GM23248 (cell line): Measurements from ENCODE around the gene PHLDB3. TPM values are rescaled to one million over a fixed set of nuclear protein-coding genes. Genes with fewer than 3 reads are reported as not detected.
A peak's percentile ranks its signal among the peaks of the same experiment; 100 is the strongest.

Experiments used
- DNase-seq: peaks from one replicate; pipeline ENCODE4 v3.0.0-alpha.2; 2015
- H2AFZ ChIP-seq: fragments of 200-600 bp; sonication (generic); 2 replicates; pipeline ENCODE4 v1.6.1; 2016; ENCODE audit warnings: antibody characterized with exemption
- H3F3A ChIP-seq: fragments of 200-600 bp; sonication (generic); 2 replicates; pipeline ENCODE4 v1.6.1; 2016; ENCODE audit warnings: mild to moderate bottlenecking, antibody characterized with exemption, mixed run types; ENCODE audit not compliant: insufficient read depth
- H3K27ac ChIP-seq: fragments of 200-600 bp; sonication (generic); 2 replicates; pipeline ENCODE4 v1.5.1; 2016; ENCODE audit warnings: mild to moderate bottlenecking
- H3K27me3 ChIP-seq: fragments of 200-600 bp; sonication (generic); replicated peaks from 2 replicates; pipeline ENCODE4 v1.6.1; 2016; ENCODE audit warnings: mild to moderate bottlenecking; ENCODE audit not compliant: insufficient read depth
- H3K36me3 ChIP-seq: fragments of 200-600 bp; sonication (generic); 2 replicates; pipeline ENCODE4 v1.6.1; 2016; ENCODE audit warnings: low read depth, mild to moderate bottlenecking
- H3K4me1 ChIP-seq: fragments of 200-600 bp; sonication (generic); 2 replicates; pipeline ENCODE4 v1.6.1; 2016; ENCODE audit warnings: mild to moderate bottlenecking; ENCODE audit not compliant: insufficient read depth
- H3K4me2 ChIP-seq: fragments of 200-600 bp; sonication (generic); one replicate; pipeline ENCODE4 v1.6.1; 2016; ENCODE audit warnings: mild to moderate bottlenecking; ENCODE audit not compliant: unreplicated experiment
- H3K4me3 ChIP-seq: fragments of 200-600 bp; sonication (generic); 2 replicates; pipeline ENCODE4 v1.5.1; 2016; ENCODE audit warnings: mild to moderate bottlenecking
- H3K79me2 ChIP-seq: fragments of 200-600 bp; sonication (generic); 2 replicates; pipeline ENCODE4 v1.6.1; 2016; ENCODE audit warnings: mild to moderate bottlenecking; ENCODE audit not compliant: insufficient read depth
- H3K9ac ChIP-seq: fragments of 200-600 bp; sonication (generic); 2 replicates; pipeline ENCODE4 v1.6.1; 2016; ENCODE audit warnings: mild to moderate bottlenecking
- H3K9me2 ChIP-seq: fragments of 200-600 bp; sonication (generic); 2 replicates; pipeline ENCODE4 v1.6.1; 2016; ENCODE audit warnings: mixed run types, mild to moderate bottlenecking, moderate library complexity; ENCODE audit not compliant: insufficient read depth
- H3K9me3 ChIP-seq: fragments of 200-600 bp; sonication (generic); one replicate; pipeline ENCODE4 v1.6.1; 2017; ENCODE audit warnings: low read depth
- H4K20me1 ChIP-seq: fragments of 200-600 bp; sonication (generic); 2 replicates; pipeline ENCODE4 v1.6.0; 2016; ENCODE audit not compliant: insufficient read depth
- EZH2 ChIP-seq: fragments of 200-600 bp; sonication (generic); IDR thresholded peaks from 2 replicates; pipeline ENCODE4 v1.6.1; 2018; ENCODE audit warnings: antibody characterized with exemption, mild to moderate bottlenecking; ENCODE audit not compliant: insufficient read depth, poor library complexity, severe bottlenecking
- EZH2phosphoT487 ChIP-seq: fragments of 200-600 bp; sonication (generic); IDR thresholded peaks from 2 replicates; pipeline ENCODE4 v1.6.1; 2018; ENCODE audit warnings: antibody characterized with exemption, moderate library complexity, mild to moderate bottlenecking, low read depth; ENCODE audit not compliant: insufficient read depth
- WGBS, 2 experiments: methylation state at CpG; one replicate each; pipeline ENCODE4 v1.1.6; 2015 to 2017; ENCODE audit warnings: low lambda C conversion rate in 2 of 2, low coverage in 1 of 2; ENCODE audit errors: missing lambda C conversion rate in 2 of 2; 5-methylcytosine and 5-hydroxymethylcytosine counted together
- in situ Hi-C: fragments of 300-500 bp; cut with MboI; formaldehyde crosslinking; loops from 2 replicates; pipeline ENCODE4 v1.15.0; 2020
- polyA plus RNA-seq: library from polyadenylated mRNA; unstranded; fragments of >200 nt; fragmentation: Nextera tagmentation; extraction: Ambion mirVana; gene quantifications from 2 replicates; pipeline ENCODE4 v1.2.1, GENCODE V29; 2016
- total RNA-seq: library from RNA; depleted of rRNA; stranded (reverse); fragments of >200 nt; shearing (Covaris generic); gene quantifications from 2 replicates; pipeline ENCODE4 v1.2.3, GENCODE V29; 2014

PHLDB3 gene
- total and polyA plus RNA-seq, 2 experiments from 2014 or later = 4.6 to 5.6 TPM

DNA sequence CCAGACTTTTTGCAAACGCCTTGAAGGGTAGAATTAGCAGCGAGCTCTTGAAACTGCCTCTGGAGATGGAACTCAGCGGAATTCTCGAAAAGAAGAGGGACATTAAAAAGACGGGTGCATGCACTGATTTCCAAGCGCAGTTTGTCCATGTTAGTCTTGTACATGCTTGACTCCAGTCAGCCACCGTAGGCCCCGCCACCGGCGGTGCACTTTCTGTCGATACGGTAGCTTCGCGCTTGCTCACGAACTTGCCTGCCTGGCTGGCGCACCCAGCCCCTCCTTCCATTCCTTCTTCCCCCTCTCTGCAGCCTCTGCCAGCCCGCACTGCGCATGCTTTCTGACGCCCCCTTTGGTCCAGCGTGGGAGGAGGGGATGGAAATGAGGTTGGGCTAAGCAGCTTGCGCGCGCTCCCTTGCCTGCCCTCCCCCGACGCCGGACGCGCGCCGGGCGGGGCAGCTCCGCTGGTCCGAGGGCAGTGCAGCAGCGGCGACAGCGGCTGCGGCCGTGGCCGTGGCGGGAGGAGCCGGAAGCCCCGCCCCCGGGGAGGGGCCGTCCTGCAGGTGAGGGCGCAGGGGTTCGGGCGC, 28.5 kb upstream of the PHLDB3 start, which contains the start of gene ZNF575:
TSS of gene ZNF575 (plus strand) at position 227 of the 584 bp plus-strand sequence. CDS start 1,235 bp downstream, outside the sequence.
- peak within 1 kb of the TSS; percentile 62 for H3K9ac ChIP-seq
- in situ Hi-C loops = no loop called here

DNA sequence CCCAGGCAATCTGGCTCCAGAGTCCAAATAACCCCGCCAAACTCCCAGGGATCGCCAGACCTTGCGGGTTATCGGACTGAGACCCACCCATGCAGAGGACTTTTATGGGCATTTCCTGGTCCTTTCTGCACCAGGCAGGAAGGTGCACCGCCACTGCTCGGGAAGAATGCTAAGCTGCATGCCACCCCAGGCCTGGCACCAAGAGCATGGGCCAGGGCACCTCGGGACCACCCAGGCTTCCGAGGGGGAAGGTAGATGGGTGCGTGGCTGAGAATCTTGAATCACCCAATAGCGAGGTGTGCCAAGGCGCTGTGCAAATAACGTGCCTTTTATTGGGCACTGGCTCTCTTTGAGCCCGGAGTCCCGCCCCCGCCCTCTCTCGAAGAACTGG, 28.0 kb upstream of the PHLDB3 start:
- no peaks in the 10 kb centered on the region for H3K9me2 ChIP-seq
- H3K4me2 ChIP-seq = peak overlapping the region; percentile 84
- 3 to 4% methylated on average over 16 of the region's 16 CpGs for WGBS, 2 experiments
- H3K79me2 ChIP-seq = no peaks in the 10 kb centered on the region
- no peaks in the 10 kb centered on the region for H3K9me3 ChIP-seq
- peak overlapping the region; percentile 80 for H2AFZ ChIP-seq
- peaks cover 15% of the 10 kb centered on the region for H3K4me1 ChIP-seq
- H3K27me3 ChIP-seq = no peaks in the 10 kb centered on the region
- H3K27ac ChIP-seq = peak overlapping the region; percentile 60
- DNase-seq = no peak
- peak overlapping the region; percentile 62 for H3K9ac ChIP-seq
- H3K36me3 ChIP-seq = no peaks in the 10 kb centered on the region
- peak overlapping the region; percentile 70 for H3K4me3 ChIP-seq
- H3F3A ChIP-seq = peaks cover 11% of the 10 kb centered on the region
- H4K20me1 ChIP-seq = no peaks in the 10 kb centered on the region
- TF ChIP-seq EZH2phosphoT487 (no peak), EZH2 (no peak)
- in situ Hi-C loops = no loop called here

More for the DNA sequence above, 28.5 kb upstream of the PHLDB3 start, which contains the start of gene ZNF575:
- Histone ChIP-seq H3K27ac (peak within 1 kb of the TSS; percentile 60), H2AFZ (peak within 1 kb of the TSS; percentile 80), H4K20me1 (no peaks in the 10 kb centered on the region), H3K9me3 (no peaks in the 10 kb centered on the region), H3F3A (peaks cover 11% of the 10 kb centered on the region), H3K27me3 (no peaks in the 10 kb centered on the region), H3K79me2 (no peaks in the 10 kb centered on the region), H3K4me2 (peak within 1 kb of the TSS; percentile 84), H3K36me3 (no peaks in the 10 kb centered on the region), H3K4me3 (peak within 1 kb of the TSS; percentile 70), H3K4me1 (peaks cover 11% of the 10 kb centered on the region), H3K9me2 (no peaks in the 10 kb centered on the region)
- 1% methylated on average over 39 to 47 of the region's 47 CpGs for WGBS, 2 experiments
- TF ChIP-seq EZH2 (no peak), EZH2phosphoT487 (no peak)
- peak; percentile 92 for DNase-seq

DNA sequence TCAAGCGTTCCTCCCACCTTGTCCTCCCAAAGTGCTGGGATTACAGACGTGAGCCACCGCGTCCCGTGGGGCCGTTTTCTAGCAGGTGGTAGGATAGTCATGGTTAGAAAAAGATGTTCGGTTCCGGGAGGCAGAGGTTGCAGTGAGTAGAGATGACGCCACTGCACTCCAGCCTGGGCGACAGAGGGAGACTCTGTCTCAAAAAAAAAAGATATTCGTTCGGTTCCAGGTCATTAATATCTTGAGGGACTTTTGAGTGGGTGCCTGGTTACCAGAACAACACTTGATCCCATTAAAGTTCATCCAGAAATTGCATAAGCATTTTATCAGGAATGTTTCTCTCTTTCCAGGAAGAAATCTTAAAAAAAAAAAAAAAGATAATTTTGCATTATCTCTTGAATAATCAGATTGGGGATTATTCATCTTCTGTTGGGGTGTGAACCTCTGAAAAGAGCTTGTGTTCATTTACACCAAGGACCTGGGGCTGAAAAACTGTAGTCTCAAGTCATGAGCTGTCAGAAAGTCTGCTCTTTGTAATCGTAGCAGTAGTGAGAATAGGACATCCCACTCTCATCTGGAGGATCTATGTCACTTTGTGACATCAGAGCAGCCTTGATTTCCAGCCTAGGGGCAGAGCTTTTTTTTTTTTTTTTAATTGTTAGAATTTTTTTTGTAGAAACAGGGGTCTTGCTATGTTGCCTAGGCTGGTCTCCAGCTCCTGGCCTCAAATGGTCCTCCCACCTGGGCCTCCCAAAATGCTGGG, 23.5 kb upstream of the PHLDB3 start:
- Histone ChIP-seq H3K9me2 (no peaks in the 10 kb centered on the region), H4K20me1 (no peaks in the 10 kb centered on the region), H3K36me3 (no peaks in the 10 kb centered on the region), H2AFZ (peak overlapping the region; percentile 86), H3F3A (peaks cover 11% of the 10 kb centered on the region), H3K79me2 (peaks cover 43% of the 10 kb centered on the region), H3K9me3 (no peaks in the 10 kb centered on the region), H3K4me3 (peak overlapping the region; percentile 95; the same call in 1 of the 2 replicates), H3K9ac (peak overlapping the region; percentile 78), H3K27ac (peak overlapping the region; percentile 71), H3K4me2 (peak overlapping the region; percentile 94), H3K27me3 (no peaks in the 10 kb centered on the region), H3K4me1 (peaks cover 33% of the 10 kb centered on the region)
- no peak for TF ChIP-seq EZH2
- TF ChIP-seq EZH2phosphoT487 = no peak
- peak; percentile 62 for DNase-seq
- 3 to 4% methylated on average over 13 of the region's 13 CpGs for WGBS, 2 experiments
- in situ Hi-C loops = no loop called here

DNA sequence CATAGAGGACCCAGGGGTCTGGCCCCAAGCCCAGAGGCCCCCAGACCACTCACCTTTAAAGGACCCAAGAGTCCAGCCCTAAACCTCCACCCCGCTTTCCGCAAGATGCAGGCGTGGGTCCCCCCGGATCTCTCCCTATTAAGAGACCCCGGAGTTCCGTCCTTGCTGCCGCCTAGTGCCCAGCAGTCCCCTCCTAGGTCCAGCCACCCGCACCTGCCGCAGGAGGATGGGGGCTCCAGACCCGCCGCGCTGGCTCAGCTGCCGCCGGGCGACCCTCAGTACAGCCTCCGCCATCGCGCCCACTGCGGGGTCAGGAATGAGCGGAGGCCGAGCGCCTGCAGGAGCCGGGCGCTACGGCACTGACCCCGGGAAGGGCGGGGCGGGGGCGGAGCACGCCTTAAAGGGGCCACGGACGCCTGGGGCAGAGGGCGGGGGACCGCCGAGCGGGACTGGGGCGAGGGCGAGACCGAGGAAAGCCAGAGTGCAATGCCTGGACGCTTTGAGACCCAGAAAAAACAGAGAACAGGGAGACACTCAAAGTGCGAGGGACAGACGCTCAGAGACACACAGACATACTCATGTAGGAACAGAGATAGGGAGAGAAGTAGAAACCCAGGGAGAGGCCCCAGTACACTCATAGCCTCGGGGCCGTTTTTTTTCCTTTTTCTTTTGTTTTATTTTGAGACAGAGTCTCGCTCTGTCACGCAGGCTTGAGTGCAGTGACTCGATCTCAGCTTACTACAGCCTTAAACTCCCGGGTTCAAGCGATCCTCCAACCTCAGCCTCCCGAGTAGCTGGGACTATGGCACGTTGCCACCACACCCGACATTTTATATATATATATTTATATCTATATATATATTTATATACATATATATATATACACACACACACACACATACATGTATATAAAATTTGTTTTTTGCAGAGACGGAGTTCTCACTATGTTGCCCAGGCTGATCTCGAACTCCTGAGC, 22.6 kb upstream of the PHLDB3 start, which contains the start of gene ETHE1:
TSS of gene ETHE1 (minus strand) at position 318 of the 976 bp plus-strand sequence. CDS start at position 294, 24 bp downstream.
- H3K4me3 ChIP-seq = peak within 1 kb of the TSS; percentile 95
- peaks cover 51% of the 10 kb centered on the region for H3K79me2 ChIP-seq
- in situ Hi-C loops = no loop called here
- 0 to 1% methylated on average over 43 to 45 of the region's 54 CpGs for WGBS, 2 experiments
- H3K9me2 ChIP-seq = no peaks in the 10 kb centered on the region
- H3K4me2 ChIP-seq = peak within 1 kb of the TSS; percentile 94
- no peaks in the 10 kb centered on the region for H3K36me3 ChIP-seq
- peak within 1 kb of the TSS; percentile 78 for H3K9ac ChIP-seq
- no peak for TF ChIP-seq EZH2phosphoT487
- no peak for TF ChIP-seq EZH2
- peak; percentile 78 for DNase-seq
- peak within 1 kb of the TSS; percentile 71 for H3K27ac ChIP-seq
- no peaks in the 10 kb centered on the region for H3K9me3 ChIP-seq
- H4K20me1 ChIP-seq = no peaks in the 10 kb centered on the region
- H3F3A ChIP-seq = peaks cover 2% of the 10 kb centered on the region
- H2AFZ ChIP-seq = peak within 1 kb of the TSS; percentile 86
- H3K27me3 ChIP-seq = no peaks in the 10 kb centered on the region
- H3K4me1 ChIP-seq = peaks cover 30% of the 10 kb centered on the region
